Stomach (tissue), 4 donors: ENCODE results near the gene WDR72.

Source experiments
- EP300 ChIP-seq: sonication (generic); formaldehyde crosslinking; IDR thresholded peaks from one replicate; pipeline ENCODE4 v1.6.1; 2017; ENCODE audit warnings: antibody characterized with exemption
- POLR2A ChIP-seq, 4 donors: fragments of 450-650 bp; IDR thresholded peaks; one replicate each; pipeline ENCODE4 v1.6.1; 2016; ENCODE audit warnings: antibody characterized with exemption in 4 of 4, control low read depth in 2 of 4, mild to moderate bottlenecking in 1 of 4, moderate library complexity in 1 of 4
- POLR2AphosphoS5 ChIP-seq, 3 donors: sonication (generic); formaldehyde crosslinking; IDR thresholded peaks; one replicate each; pipeline ENCODE4 v1.6.1; 2016; ENCODE audit warnings: antibody characterized with exemption in 3 of 3
- TF ChIP-seq, protein P1 (sequence below), 7 experiments: fragments of 450-650 bp in 4 of 7; fragments of 200-600 bp in 3 of 7; sonication (generic) in 3 of 7; IDR thresholded peaks; one replicate each; pipeline ENCODE4 v1.5.1; 2016 to 2019; ENCODE audit warnings: antibody characterized with exemption in 7 of 7, control low read depth in 2 of 7, mild to moderate bottlenecking in 1 of 7

- TF ChIP-seq, protein P1, sequence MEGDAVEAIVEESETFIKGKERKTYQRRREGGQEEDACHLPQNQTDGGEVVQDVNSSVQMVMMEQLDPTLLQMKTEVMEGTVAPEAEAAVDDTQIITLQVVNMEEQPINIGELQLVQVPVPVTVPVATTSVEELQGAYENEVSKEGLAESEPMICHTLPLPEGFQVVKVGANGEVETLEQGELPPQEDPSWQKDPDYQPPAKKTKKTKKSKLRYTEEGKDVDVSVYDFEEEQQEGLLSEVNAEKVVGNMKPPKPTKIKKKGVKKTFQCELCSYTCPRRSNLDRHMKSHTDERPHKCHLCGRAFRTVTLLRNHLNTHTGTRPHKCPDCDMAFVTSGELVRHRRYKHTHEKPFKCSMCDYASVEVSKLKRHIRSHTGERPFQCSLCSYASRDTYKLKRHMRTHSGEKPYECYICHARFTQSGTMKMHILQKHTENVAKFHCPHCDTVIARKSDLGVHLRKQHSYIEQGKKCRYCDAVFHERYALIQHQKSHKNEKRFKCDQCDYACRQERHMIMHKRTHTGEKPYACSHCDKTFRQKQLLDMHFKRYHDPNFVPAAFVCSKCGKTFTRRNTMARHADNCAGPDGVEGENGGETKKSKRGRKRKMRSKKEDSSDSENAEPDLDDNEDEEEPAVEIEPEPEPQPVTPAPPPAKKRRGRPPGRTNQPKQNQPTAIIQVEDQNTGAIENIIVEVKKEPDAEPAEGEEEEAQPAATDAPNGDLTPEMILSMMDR (IDR thresholded peaks at IDR 0.05): no peak
- TF ChIP-seq POLR2AphosphoS5 (IDR thresholded peaks at IDR 0.05) (no peak), EP300 (no peak), POLR2A (IDR thresholded peaks at IDR 0.05) (no peak)
These were observed 193.7 kb downstream of the WDR72 start for GRCh38 chr15:53565721-53566120.
